Hematopoietic multipotent progenitor cell treated with erythropoietin and hydrocortisone succinate and interleukin-3 and kit ligand, for 6 days (in vitro differentiated cells): ENCODE results near the gene NOTCH1.

Source experiments
- DNase-seq: peaks from one replicate; pipeline ENCODE4 v3.0.0-alpha.2; 2015

Gene NOTCH1

DNA sequence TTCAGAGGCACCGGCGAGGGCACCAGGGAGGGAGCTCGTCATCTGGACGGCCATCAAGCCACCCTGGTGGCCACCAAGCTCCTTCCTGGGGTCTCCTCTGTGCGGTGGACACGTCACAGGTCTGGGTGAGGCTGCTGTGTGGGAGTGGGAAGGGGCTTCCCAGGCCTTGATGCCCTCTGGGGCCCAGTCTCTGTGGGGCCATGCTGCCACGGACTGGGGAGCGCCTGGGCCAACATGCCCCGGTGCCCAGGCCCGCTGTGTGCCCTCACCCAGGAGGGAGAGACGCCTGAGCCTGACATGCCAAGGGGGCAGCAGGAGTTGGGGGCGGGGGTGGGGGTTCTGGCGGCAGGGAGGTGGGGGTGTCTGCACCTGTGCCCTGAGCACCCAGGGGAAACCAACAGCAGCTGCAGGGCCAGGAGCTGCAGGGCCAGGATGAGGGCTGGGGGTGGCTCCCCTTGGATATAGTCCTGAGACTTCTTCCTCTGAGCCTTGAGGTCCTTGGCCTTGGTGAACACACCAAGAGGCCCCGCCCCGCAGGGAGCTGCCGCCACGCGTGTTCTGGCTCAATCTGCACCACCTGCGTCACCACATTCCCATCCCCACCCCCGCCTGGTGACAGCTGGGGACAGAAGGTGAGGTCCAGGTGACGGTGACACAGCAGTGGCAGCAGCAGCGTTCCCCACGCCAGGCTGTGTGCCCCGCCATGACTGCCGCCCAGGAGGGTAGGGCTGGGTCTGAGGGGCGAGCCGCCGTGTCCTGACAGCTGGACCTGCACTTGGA lies 47.7 kb downstream of the NOTCH1 start:
- no peak for DNase-seq

- no peak for DNase-seq
Observed at GRCh38 chr9:136496801-136497620, 48.8 kb downstream of the NOTCH1 start.

DNA sequence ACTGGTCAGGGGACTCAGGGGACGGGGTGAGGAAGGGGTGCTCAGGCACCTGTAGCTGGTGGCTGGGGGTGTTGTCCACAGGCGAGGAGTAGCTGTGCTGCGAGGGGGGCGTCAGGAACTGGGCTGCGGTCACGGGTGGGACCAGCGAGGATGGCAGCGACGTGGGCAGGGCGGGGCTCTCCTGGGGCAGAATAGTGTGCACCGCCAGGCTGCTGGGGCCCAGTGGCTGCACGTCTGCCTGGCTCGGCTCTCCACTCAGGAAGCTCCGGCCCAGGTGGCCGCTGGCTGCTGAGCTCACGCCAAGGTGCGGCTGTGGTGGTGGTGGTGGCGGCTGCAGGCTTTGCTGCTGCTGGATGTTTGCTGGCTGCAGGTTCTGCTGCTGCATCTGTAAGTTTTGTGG lies 49.7 kb downstream of the NOTCH1 start:
- no peak for DNase-seq

DNA sequence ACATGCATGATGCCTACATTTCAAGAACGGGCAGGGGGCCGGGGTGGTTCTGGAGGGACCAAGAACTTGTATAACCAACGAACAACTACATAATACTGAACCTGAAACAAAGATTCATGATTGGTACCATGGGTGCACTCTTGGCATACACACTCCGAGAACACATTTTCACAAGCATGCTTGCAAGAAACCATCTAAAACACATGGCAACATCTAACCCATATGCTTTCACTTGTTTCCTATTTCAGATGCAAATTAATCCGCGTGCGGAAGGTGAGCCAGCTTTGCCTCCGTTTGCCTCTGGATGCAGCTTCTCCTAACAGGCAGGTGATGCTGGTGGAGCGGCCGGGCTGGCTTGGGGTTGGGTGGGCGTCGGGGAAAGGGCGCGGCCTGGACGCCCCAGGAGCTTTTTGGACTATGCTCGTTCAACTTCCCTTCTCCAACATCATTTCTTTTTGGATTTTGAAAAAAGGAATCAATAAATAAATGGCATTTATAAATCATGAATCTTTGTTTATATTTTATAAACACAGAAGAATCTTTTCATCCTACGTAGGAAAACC lies 50.5 kb downstream of the NOTCH1 start:
- no peak for DNase-seq

DNA sequence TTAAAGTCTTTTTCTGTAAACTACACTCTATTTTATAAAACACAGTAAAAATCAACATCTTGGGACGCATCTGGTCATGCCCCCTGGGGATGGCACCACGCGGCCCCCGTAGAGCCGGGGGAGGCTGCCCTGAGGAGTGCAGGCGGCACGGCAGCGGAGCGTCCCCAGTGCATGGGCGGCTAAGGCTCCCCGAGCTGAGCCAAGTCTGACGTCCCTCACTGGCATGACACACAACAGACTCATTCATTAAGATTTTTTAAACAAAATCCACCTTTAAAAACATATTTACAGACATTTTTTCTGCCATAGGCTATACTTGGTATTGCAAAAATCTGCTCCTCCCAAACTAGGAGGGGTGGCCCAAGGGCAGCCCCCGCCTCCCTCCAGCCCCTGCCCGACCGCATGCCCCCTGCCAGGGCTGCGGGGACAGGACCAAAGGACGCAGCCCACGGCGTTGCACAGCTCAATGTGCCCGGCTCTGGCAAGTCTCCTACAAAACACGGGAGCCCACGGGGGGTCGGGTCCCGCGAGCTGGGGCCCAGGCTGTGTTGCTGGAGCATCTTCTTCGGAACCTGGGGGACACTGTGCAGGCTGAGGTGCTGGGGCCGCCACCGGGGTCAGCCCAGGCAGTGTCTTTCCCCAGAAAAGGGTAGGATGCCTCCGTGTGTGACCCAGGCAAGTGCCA lies 51.2 kb downstream of the NOTCH1 start:
- DNase-seq = no peak

GRCh38 chr9:136494012-136494411 lies 51.8 kb downstream of the NOTCH1 start:
- no peak for DNase-seq

GRCh38 chr9:136493567-136493971 lies 52.3 kb downstream of the NOTCH1 start:
- no peak for DNase-seq

- no peak for DNase-seq
Observed at GRCh38 chr9:136492978-136493522, 52.8 kb downstream of the NOTCH1 start.

- no peak for DNase-seq
Observed at GRCh38 chr9:136489731-136490130, 56.1 kb downstream of the NOTCH1 start.

DNA sequence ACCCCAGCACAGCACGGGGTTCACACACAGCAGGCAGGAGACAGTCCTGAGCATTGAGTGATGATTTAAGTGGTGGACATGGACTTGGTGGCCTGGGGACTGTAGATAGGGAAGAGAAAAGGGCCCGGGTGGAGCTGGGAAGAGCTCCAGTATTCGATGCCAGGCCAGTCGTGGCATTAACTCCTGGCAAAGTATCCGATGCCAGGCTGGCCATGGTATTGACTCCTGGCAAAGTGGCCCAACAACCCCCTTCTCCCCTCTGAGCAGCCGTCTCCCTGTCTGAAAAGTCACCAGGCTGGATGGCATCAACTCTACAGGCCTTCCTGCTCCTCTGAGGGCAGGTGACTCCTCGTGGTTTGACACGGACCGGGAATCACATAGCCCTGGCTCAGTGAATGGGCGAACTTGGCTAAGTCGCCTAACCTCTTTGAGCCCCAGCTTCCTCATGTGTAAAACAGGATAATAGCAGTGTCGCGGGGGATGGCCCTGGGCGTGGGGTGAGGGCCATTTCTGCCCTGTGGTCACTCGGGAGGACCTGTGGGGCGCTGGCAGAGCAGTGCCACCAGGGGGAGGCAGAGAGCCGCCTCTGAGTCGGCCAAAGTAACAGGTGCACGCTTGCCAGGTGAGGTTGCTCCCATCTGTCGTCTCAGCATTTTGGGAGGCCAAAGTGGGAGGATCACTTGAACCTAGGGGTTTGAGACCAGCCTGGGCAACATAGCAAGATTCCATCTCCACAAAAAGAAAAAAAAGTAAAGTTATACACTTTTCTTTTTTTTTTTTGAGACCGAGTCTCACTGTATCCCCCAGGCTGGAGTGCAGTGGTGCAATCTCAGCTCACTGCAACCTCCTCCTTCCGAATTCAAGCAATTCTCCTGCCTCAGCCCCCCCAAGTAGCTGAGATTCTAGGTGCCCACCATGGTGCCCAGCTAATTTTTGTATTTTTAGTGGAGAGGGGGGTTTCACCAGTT lies 57.3 kb downstream of the NOTCH1 start:
- peak; percentile 63 for DNase-seq

- DNase-seq = no peak
Observed at GRCh38 chr9:136487672-136488071, 58.2 kb downstream of the NOTCH1 start.

GRCh38 chr9:136486823-136487620 lies 58.8 kb downstream of the NOTCH1 start:
- DNase-seq = no peak

- DNase-seq = no peak
Observed at GRCh38 chr9:136486131-136486530, 59.7 kb downstream of the NOTCH1 start.

GRCh38 chr9:136485049-136486045 lies 60.5 kb downstream of the NOTCH1 start:
- peak; percentile 94 for DNase-seq

- DNase-seq = no peak
Observed at GRCh38 chr9:136484153-136485048, 61.4 kb downstream of the NOTCH1 start.

DNA sequence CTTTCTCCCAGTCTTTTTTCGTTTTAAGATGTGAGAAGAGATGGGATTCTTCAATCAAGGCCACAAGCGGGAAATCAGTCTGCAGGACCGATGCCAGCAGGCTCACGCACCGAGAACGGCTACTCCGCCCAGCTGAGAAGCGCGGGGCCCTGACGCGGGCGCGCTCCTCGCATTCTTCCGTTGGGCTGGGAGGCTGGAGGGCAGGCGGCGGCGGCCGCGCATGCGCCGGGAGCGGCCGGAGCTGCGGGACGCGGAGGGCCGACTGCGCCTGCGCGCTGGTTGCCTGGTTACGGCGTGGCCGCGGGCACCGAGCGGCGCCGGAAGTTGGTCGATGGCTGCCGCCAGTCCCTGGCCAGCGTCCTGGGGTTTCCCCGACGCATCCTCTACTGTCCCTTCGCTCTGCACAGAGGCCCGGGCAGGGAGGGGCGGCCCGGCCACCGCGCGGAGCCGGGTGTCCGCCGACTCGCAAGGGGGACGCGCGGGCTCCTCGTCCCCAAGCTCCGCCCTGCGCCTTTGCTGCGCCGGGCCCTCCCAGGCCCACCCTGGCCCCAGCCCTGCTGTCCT lies 62.2 kb downstream of the NOTCH1 start:
- peak; percentile 94 for DNase-seq

DNA sequence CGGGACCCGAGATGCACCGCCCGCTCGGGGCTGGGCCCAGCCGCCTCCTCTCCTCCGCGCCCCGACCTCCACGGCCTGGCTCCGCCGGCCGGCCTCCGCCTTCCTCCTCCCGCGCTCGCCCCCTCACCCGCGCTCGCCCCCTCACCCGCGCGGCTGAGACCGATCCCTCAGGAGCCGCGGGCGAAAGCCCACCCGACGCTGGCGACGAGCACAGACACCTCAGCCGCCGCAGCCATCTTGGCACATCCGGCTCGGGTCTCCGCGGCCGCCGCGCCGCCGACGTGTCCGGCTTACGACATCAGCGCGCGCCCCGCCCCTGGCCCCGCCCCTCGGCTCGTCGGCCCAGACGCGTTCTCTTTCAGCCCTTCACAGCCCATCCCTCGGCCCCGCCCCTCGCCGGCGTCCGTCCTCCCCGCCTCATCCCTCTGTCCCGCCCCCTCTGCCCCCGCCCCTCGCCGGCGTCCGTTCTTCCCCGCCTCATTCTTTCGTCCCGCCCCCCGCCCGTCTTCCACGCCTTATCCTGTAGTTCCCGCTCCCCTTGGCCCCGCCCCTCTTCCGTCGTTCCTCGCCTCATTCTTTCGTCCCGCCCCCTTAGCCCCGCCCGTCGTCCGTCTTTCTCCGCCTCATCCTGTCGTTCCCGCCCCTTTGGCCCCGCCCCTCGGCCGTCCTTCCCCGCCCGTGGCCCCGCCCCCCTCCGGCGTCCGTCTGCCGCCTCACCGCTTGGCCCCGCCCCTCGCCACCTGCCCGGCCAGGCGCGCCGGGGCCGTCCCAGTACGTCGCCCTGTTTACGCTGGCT lies 62.9 kb downstream of the NOTCH1 start, which contains the start of gene SEC16A:
Gene SEC16A (minus strand): TSS at position 248 of the 796 bp plus-strand sequence. CDS start 5,425 bp downstream, outside the sequence.
- peak; percentile 100 for DNase-seq
